Measurements from ENCODE around the gene SRRM1. TPM values are rescaled to one million over a fixed set of nuclear protein-coding genes. Genes with fewer than 3 reads are reported as not detected.
A peak's percentile ranks its signal among the peaks of the same experiment; 100 is the strongest.

The SRRM1 gene
- total RNA-seq, 1 experiment from 2014 or later = 160 TPM

DNA sequence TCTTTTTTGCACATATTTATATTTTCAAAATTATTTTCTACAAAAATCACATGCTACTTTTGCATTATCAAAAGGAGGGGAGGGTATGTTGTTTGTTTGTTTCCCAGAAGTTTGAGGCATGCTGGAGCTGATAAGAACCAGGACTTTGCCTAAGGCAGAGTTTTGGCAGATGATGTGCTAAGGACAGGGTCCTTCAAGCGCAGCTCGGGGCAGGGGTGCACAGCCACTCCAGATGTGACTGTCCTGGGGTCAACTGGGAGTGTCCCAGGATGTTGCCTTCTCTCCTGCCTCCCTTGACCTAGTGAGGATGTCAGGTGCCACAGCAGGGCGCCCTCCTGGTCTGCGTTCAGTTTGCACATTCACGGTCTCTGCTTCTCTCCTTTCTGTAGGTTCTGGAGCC, 42.6 kb upstream of the SRRM1 start:
- no TSS peak for BruUV-seq (replicated peaks)
- Histone ChIP-seq H3K9me3 (ENCODE audit: control insufficient read depth, insufficient read depth, low read depth, low read length) (no peaks in the 10 kb centered on the region), H3K4me1 (ENCODE audit: control insufficient read depth, insufficient read depth, low read length) (0 out of 2 replicates have a peak, but pooled peaks cover 5% of the 10 kb centered on the region), H3K36me3 (ENCODE audit: control insufficient read depth, insufficient read depth, low read length) (no peaks in the 10 kb centered on the region), H3K4me3 (ENCODE audit: low read depth in 2 of 2, low read length in 2 of 2) (no peak overlapping the region), H3K27me3 (ENCODE audit: control insufficient read depth, insufficient read depth, low read length) (no peaks in the 10 kb centered on the region), H3K27ac (ENCODE audit: low read length) (no peak overlapping the region)
- intact Hi-C loops (cut with micrococcal nuclease; ENCODE audit: unreplicated experiment) (no loop called here), in situ Hi-C loops (cut with HindIII; ENCODE audit: low pct_unique_long_range_greater_than_20kb, low sequenced_read_pairs) (no loop called here)
- ChIA-PET CTCF (no interaction called here), POLR2A (no interaction called here)
- TF ChIP-seq TCF7L2 (IDR thresholded peaks at IDR 0.05; ENCODE audit: low read depth, low read length) = no peak
- DNase-seq (ENCODE audit: low read depth, low spot score) (no peak), ATAC-seq (peak; percentile 27; the same call in 1 of the 2 replicates)

DNA sequence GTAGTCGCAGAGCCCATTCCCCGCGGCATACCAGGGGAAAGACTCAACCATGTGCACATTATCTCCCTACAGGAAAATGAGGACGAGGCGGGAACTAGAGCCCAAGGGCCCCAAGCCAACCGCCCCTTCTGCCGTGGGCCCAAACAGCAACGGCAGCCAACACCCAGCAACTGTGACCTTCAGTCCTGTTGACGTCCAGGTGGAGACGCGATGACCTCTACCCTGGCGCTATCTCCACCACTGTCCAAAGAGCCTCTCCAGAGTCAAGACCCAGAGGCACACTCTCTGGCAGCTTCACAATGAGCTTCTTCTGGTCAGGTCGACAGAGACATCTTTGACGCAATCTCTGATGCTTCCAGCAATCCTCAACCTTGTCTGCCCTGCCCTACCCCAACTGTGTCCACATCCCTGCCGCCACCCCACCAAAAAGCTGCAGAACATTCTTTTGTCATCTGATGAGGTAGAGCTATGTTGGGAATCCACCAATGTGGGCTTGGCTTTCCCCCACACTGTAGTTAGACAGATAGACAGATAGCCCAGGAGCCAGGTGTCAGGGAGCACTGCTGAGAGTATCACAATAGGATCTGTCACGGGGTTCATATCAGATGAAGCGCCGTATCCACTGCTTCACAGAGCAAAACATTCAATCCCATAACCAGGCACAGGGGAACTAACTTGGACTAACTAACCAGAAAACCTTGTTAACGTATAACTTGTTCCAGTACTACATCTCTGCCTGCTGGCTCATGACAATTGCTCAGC, 37.4 kb upstream of the SRRM1 start:
- no peaks in the 10 kb centered on the region for H3K27me3 ChIP-seq (ENCODE audit: control insufficient read depth, insufficient read depth, low read length)
- CTCF ChIA-PET = no interaction called here
- DNase-seq (ENCODE audit: low read depth, low spot score) (no peak), ATAC-seq (no peak)
- no TSS peak for BruUV-seq (replicated peaks)
- intact Hi-C loops (cut with micrococcal nuclease; ENCODE audit: unreplicated experiment) (no loop called here), in situ Hi-C loops (cut with HindIII; ENCODE audit: low pct_unique_long_range_greater_than_20kb, low sequenced_read_pairs) (no loop called here)
- no peaks in the 10 kb centered on the region for H3K36me3 ChIP-seq (ENCODE audit: control insufficient read depth, insufficient read depth, low read length)
- H3K4me1 ChIP-seq (ENCODE audit: control insufficient read depth, insufficient read depth, low read length) = no peaks in the 10 kb centered on the region
- H3K9me3 ChIP-seq (ENCODE audit: control insufficient read depth, insufficient read depth, low read depth, low read length) = no peaks in the 10 kb centered on the region
- H3K4me3 ChIP-seq (ENCODE audit: low read depth in 2 of 2, low read length in 2 of 2) = no peak overlapping the region
- POLR2A ChIA-PET = interaction anchor here (0.5 kb wide), 1 partner anchor 417 kb away, joined by 3 read pairs; no protein-coding TSS in a partner anchor
- no peak overlapping the region for H3K27ac ChIP-seq (ENCODE audit: low read length)
- no peak for TF ChIP-seq POLR2AphosphoS5 (IDR thresholded peaks at IDR 0.05; ENCODE audit: low read depth, low read length)
- no peak for TF ChIP-seq SIN3A (IDR thresholded peaks at IDR 0.05; ENCODE audit: borderline replicate concordance, insufficient read depth, low read depth, low read length)
- no peak for TF ChIP-seq TCF7L2 (IDR thresholded peaks at IDR 0.05; ENCODE audit: low read depth, low read length)
- TF ChIP-seq, protein P1, sequence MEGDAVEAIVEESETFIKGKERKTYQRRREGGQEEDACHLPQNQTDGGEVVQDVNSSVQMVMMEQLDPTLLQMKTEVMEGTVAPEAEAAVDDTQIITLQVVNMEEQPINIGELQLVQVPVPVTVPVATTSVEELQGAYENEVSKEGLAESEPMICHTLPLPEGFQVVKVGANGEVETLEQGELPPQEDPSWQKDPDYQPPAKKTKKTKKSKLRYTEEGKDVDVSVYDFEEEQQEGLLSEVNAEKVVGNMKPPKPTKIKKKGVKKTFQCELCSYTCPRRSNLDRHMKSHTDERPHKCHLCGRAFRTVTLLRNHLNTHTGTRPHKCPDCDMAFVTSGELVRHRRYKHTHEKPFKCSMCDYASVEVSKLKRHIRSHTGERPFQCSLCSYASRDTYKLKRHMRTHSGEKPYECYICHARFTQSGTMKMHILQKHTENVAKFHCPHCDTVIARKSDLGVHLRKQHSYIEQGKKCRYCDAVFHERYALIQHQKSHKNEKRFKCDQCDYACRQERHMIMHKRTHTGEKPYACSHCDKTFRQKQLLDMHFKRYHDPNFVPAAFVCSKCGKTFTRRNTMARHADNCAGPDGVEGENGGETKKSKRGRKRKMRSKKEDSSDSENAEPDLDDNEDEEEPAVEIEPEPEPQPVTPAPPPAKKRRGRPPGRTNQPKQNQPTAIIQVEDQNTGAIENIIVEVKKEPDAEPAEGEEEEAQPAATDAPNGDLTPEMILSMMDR (IDR thresholded peaks at IDR 0.05) = no peak
- TF ChIP-seq, protein P2, sequence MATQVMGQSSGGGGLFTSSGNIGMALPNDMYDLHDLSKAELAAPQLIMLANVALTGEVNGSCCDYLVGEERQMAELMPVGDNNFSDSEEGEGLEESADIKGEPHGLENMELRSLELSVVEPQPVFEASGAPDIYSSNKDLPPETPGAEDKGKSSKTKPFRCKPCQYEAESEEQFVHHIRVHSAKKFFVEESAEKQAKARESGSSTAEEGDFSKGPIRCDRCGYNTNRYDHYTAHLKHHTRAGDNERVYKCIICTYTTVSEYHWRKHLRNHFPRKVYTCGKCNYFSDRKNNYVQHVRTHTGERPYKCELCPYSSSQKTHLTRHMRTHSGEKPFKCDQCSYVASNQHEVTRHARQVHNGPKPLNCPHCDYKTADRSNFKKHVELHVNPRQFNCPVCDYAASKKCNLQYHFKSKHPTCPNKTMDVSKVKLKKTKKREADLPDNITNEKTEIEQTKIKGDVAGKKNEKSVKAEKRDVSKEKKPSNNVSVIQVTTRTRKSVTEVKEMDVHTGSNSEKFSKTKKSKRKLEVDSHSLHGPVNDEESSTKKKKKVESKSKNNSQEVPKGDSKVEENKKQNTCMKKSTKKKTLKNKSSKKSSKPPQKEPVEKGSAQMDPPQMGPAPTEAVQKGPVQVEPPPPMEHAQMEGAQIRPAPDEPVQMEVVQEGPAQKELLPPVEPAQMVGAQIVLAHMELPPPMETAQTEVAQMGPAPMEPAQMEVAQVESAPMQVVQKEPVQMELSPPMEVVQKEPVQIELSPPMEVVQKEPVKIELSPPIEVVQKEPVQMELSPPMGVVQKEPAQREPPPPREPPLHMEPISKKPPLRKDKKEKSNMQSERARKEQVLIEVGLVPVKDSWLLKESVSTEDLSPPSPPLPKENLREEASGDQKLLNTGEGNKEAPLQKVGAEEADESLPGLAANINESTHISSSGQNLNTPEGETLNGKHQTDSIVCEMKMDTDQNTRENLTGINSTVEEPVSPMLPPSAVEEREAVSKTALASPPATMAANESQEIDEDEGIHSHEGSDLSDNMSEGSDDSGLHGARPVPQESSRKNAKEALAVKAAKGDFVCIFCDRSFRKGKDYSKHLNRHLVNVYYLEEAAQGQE (IDR thresholded peaks at IDR 0.05; ENCODE audit: insufficient read depth in 1 of 2, low read depth in 2 of 2, low read length in 1 of 2) = no peak

DNA sequence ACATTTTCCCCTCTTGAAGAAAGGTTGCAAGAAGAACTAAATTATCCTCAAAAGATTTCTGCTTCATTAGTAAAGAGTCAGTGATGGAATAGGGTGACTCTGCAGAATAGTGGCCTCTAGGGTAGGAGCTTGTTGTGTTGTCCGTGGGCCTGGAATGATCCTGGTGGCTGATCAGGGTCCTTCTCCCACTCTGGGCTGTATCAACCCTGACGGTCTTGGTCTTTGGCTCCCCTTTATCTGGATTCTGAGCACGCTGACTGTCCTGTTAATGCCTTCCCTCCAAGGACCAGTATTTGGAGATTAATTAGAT, 36.9 kb upstream of the SRRM1 start:
- Histone ChIP-seq H3K9me3 (ENCODE audit: control insufficient read depth, insufficient read depth, low read depth, low read length) (no peaks in the 10 kb centered on the region), H3K27me3 (ENCODE audit: control insufficient read depth, insufficient read depth, low read length) (no peaks in the 10 kb centered on the region), H3K36me3 (ENCODE audit: control insufficient read depth, insufficient read depth, low read length) (no peaks in the 10 kb centered on the region), H3K4me1 (ENCODE audit: control insufficient read depth, insufficient read depth, low read length) (no peaks in the 10 kb centered on the region), H3K27ac (ENCODE audit: low read length) (no peak overlapping the region), H3K4me3 (ENCODE audit: low read depth in 2 of 2, low read length in 2 of 2) (no peak overlapping the region)
- BruUV-seq (replicated peaks) = no TSS peak
- no peak for ATAC-seq
- ChIA-PET CTCF (no interaction called here), POLR2A (interaction anchor here (0.5 kb wide), 1 partner anchor 418 kb away, joined by 3 read pairs; no protein-coding TSS in a partner anchor)
- no peak for TF ChIP-seq TCF7L2 (IDR thresholded peaks at IDR 0.05; ENCODE audit: low read depth, low read length)
- no peak for TF ChIP-seq POLR2AphosphoS5 (IDR thresholded peaks at IDR 0.05; ENCODE audit: low read depth, low read length)
- TF ChIP-seq SIN3A (IDR thresholded peaks at IDR 0.05; ENCODE audit: borderline replicate concordance, insufficient read depth, low read depth, low read length) = no peak
- TF ChIP-seq, protein P1 (IDR thresholded peaks at IDR 0.05) = no peak
- TF ChIP-seq, protein P2 (IDR thresholded peaks at IDR 0.05; ENCODE audit: insufficient read depth in 1 of 2, low read depth in 2 of 2, low read length in 1 of 2) = no peak
- in situ Hi-C loops (cut with HindIII; ENCODE audit: low pct_unique_long_range_greater_than_20kb, low sequenced_read_pairs) = no loop called here
- DNase-seq (ENCODE audit: low read depth, low spot score) = no peak
- intact Hi-C loops (cut with micrococcal nuclease; ENCODE audit: unreplicated experiment) = no loop called here
